ENCODE results near the gene ARHGEF16.

- TF ChIP-seq, protein P1, sequence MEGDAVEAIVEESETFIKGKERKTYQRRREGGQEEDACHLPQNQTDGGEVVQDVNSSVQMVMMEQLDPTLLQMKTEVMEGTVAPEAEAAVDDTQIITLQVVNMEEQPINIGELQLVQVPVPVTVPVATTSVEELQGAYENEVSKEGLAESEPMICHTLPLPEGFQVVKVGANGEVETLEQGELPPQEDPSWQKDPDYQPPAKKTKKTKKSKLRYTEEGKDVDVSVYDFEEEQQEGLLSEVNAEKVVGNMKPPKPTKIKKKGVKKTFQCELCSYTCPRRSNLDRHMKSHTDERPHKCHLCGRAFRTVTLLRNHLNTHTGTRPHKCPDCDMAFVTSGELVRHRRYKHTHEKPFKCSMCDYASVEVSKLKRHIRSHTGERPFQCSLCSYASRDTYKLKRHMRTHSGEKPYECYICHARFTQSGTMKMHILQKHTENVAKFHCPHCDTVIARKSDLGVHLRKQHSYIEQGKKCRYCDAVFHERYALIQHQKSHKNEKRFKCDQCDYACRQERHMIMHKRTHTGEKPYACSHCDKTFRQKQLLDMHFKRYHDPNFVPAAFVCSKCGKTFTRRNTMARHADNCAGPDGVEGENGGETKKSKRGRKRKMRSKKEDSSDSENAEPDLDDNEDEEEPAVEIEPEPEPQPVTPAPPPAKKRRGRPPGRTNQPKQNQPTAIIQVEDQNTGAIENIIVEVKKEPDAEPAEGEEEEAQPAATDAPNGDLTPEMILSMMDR (conservative IDR thresholded peaks at IDR 0.05) = no peak
- TF ChIP-seq EZH2 (IDR thresholded peaks at IDR 0.05; ENCODE audit: low read depth) = no peak
Measured at GRCh38 chr1:3480369-3480719, 25.9 kb downstream of the ARHGEF16 start.

Data from PC-9 (cell line).